CD4-positive, alpha-beta T cell treated with Interferon gamma for 1 hour (primary cell): ENCODE data around the gene ST3GAL4.

ENCODE experiments used
- DNase-seq: peaks from one replicate; pipeline ENCODE4 v3.0.0-alpha.2; 2020

The ST3GAL4 gene

DNA sequence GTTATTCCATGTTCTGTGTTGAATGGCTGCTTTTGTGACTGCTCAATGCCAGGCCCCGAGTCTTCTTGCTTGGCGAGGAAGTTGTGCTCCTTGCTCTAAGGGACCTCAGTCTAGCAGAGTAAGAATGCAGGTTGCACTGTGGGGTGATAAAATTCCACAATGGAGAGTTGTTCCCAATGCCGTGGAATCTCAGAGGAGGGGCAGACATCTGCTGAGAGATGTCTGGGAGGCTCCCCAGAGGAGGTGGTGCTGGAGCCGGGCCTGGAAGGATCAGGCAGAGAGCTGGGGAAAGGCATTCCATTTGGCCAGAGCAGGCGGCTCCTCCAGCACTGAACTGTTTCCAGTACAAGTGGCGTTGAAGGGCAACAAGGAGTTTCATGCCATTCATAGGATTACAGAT lies 55.2 kb downstream of the ST3GAL4 start:
- DNase-seq = no peak

DNA sequence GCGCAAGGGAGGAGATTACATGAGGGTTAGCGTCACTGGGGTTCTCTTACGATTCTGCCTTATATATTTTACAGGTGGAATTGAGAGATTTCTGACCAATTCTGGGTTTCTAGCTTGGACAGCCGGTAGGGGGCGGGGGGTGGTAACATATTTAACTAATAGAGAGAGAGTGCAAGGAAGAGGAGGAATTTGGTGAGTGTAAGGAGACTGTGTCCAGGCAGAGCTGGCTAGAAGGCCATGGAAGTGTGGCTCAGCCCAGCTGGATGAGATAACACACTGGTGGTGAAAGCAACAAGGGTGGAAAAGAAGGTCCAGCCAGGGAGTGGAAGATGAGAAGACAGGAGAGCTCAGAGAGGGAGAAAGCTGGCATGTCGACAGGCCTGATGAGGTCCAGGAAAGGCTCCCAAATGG lies 56.5 kb downstream of the ST3GAL4 start:
- DNase-seq = no peak

DNA sequence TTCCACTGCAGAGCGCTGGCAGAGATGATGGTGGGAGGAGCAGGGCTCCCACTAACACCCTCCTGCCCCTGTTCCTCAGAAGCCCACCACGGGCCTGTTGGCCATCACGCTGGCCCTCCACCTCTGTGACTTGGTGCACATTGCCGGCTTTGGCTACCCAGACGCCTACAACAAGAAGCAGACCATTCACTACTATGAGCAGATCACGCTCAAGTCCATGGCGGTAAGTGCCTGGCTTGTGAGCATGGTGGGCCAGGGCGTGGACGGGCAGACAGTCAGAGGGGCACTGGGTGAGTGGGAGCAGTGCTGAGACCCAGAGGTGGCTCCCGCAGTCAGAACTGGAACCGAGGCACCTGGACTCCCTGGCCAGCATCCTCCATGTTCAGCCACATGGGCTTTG lies 57.9 kb downstream of the ST3GAL4 start:
- no peak for DNase-seq

DNA sequence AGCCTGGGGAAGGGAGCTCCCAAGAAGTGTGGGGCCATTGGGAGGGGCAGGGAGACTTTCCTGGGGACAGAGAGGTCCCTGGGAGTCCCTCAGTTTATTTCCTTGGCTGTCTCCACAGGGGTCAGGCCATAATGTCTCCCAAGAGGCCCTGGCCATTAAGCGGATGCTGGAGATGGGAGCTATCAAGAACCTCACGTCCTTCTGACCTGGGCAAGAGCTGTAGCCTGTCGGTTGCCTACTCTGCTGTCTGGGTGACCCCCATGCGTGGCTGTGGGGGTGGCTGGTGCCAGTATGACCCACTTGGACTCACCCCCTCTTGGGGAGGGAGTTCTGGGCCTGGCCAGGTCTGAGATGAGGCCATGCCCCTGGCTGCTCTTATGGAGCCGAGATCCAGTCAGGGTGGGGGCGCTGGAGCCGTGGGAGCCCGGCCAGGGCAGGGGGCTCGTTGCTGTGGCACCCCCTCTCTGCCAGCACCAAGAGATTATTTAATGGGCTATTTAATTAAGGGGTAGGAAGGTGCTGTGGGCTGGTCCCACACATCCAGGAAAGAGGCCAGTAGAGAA lies 58.4 kb downstream of the ST3GAL4 start:
- DNase-seq = no peak

DNA sequence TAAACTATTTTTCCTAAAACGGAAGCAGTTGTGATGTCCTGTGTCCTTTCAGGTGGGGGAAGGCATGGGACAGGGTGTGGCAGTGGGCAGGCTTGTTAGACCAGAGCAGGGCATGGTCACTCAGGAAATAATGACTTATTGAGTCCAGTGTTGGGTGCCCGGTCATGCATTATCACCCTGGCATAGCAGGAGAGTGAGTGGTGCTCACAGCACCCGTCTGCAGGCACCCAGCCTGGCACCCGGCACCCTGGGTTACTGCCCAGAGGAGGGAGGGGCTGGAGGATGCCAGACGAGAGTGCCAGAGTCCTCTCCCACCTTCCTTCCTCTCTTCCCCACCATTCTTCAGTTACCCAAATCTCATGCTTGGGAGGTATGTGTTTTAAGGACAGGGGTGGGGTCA lies 59.1 kb downstream of the ST3GAL4 start:
- no peak for DNase-seq

DNA sequence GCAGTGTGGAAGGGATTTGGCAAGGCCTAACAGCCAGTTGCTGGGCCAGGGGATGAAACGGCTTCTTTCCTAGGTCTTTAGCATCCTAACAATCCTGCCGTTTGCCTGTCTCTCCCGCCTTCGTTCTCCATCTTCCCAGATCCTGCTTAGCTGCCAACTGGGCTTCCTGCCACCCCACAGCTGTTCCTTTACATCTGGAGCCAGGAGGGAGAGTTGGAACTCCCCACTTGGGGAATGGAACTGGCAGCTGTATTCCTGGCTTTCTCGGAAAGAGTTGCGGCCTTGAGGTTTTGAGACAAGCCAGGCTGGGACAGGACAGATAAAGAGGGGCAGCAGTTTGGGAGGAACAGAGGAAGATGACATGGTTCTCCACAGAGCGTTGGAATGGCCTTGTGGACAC lies 59.6 kb downstream of the ST3GAL4 start:
- no peak for DNase-seq

DNA sequence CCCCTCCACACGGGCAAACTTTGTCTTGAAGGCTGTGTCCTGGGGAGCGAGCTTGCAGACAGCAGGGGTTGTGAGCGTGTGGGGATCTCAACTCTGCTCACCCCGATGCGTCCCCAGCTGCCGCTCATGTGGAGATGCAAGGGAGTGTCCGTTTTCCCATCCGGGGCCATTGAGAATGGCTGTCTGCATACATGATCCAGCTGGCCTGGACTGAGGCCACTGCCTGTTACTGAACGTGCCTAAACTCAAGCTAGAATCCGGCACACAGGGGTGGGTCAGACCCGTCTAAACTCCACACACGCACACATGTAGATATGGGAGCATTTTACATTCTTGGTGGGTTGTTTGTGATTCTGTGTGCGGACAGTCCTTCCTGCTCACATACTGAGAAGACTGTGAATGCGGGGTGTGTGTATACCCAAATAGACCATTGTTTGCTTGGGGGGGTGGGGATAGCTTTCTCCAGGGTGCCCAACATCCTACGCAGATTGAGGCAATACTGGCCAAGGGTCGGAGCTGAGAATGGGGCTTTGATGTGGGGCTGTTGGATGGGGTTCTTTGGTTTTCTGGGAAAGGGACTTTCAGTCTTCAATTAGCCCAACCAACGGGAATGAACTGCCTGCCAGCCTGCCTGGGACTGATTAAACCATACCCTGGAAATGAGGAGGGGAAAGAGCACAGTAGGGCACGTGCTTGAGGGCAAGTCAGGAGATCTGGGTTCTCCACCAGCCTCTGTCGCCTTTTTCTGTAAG lies 60.4 kb downstream of the ST3GAL4 start:
- DNase-seq = no peak

DNA sequence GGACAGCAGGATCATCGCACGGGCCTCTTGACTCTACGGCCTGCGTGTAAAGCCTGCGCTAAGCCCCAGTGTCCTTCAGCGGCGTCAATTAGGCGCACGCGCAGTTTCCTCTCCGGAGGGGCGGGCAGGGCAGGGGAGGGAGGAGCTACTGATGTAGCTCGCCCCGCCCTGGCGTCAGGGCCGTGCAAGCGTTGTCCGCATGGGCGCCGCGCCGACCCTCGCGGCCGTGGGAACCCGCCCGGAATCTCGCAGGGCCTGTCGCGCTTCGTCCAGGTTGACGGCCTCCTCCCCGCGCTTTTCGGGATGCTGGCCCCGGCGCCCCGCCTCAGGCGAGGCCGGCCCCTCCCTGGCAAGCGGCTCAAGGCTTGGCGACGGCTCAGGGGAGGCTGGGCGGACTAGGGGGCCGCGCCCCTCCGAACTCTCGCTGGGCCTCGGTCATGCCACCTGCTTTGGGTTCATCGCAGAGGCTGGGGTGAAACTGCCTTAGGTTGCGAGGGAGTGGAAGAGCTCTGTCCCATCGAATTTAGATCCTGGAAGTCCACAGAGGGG lies 61.1 kb downstream of the ST3GAL4 start:
- DNase-seq = peak; percentile 79

DNA sequence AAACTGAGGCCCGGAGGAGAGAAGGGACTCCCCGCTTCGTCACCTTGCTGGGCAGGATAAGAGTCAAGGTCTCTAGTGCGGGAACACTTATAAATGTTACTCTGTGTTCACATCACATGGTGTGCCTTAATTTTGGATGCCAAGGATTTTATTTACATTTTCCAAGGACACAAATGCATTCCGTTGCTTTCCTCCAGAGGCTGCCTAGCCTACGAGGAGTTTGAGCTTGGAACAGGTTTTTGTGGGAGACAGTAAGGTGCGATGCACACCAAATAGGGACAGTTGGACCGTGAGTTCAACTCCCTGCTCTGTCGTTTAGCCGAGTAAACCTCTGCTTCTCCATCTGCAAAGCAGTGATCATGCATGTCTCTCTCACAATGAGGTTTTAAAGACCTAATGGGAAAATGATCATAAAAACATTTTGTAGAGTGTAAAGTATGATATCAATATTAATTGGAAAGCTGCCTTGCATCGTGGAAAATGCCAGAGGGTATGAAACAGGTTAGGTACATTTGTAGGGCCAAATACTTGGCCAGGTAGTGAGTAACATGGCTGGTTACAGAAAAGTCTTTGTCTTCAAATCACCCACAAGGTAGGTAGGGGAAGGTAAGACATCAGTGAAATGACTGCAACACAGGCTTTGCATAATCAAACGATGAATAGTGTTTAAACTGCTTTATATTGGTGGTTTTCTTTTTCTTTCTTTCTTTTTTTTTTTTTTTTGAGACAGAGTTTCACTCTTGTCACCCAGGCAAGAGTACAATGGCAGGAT lies 61.8 kb downstream of the ST3GAL4 start:
- DNase-seq = no peak

DNA sequence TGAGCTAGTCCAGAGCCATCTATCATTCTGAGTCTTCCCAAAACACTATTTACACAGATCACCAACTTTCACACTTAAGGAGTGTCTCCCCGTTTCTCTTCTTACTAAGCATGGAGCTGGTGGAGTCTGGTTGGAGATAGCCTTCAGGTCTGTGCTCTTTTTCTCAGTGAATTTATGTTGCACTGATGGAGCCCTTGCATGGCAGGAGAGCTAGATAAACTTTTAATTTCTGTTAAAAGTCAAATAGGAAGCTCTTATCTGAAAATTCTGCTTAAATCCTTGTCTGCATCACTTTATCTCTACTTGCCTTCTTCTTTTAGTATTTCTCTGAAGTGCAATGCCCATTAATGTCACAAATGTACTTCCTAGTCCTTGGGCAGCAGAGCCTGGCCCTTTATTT lies 63.4 kb downstream of the ST3GAL4 start:
- no peak for DNase-seq

DNA sequence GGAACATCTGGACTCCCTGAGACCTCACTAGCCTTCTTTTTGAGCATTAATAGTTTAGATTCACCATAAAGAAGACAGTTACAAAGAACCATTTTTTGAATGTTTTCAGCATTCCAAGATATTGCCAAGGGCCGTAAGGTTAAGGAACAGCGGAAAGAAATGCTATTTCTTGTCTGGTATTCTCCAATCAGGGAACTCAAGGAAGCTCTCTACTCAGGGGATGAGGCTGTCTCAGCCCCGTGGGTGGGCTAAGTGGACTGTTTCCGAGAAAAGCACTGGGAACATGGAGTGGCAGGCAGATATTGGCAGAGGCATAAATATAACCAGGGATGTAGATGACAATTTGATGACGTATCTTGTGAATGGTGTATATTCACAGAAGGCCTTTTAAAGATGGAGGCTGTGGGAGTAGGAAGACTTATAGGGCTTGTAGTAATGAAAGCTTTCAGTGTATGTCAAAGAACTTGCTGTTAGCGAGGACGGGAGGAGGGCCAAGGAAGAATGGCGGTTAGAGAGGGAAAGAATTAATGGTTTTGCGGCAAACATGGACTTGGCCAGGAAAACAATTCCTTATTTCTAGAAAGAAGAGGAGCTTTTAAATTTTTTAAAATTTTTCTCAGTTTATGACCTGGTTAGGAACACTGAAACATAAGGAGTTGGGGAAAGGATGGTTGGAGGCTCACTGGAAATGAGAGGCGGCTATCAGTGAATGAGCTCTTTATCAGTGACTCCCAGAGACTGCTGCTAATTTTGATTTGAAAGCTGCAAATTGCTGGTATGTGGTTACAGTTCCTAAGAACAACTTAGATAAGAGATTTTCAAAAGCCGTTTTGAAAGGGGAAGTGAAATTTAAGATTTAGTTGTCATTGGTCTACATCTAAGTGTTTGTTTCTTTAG lies 64.6 kb downstream of the ST3GAL4 start:
- no peak for DNase-seq

DNA sequence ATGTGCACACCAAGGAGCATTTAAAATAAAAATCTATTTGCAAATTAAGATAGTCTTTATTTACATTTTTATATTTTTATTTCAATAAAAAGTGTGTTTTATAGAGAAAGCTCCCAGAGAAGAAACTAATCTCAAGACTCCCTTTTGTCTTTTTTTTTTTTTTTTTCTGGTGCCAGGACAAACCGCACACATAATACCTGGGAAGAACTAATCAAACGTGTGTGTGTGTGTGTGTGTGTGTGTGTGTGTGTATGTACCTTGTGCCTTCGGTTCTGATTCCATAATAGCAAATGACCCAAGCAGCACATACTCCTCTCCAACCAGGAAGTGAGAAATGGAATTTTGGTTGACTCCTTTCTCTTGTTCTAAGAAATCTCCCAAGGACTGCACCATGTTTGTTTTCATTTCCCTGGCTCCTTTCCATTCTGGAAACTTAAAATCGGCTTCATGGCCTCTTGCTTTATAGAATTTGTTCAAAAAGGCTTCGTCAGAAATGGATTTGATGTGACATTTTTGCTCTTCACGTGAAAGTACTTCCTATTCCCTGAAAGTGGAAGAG lies 65.3 kb downstream of the ST3GAL4 start:
- DNase-seq = no peak

DNA sequence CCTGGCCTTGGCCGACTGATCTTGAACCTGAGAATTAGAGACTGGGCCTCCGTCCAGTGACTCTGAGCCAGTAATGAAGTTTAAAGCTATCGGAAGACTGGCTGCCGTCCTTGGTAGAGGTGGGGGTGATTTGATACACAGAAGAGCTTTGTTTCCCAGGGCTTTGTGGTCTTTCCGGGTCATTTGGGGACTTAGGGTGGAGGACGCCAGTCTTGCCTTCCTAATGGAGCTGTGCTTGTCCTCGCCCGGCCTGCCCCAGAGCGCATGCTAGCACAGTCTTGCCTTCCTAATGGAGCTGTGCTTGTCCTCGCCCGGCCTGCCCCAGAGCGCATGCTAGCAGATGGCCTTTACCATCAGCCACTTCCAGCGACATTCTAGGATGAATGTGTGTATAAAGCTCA lies 65.8 kb downstream of the ST3GAL4 start:
- DNase-seq = no peak

DNA sequence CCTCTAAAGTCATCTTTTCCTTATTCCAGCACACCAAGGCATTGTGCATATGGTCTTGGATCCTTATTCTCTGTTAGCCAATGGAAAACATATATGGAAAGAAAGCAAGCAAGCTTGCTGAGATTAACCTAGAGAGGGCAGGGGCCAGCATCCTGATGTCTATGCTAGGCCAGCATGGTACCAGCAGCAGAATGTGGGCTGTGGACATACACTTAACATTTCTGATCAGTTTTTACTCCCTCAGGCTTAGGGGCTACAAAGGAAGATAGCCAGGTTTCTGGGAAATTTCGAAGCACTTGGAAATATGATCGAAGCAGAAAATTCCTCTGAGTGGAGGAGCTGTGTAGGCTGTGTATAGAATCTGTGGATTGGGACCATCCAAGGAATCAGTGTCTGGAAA lies 67.0 kb downstream of the ST3GAL4 start:
- no peak for DNase-seq

DNA sequence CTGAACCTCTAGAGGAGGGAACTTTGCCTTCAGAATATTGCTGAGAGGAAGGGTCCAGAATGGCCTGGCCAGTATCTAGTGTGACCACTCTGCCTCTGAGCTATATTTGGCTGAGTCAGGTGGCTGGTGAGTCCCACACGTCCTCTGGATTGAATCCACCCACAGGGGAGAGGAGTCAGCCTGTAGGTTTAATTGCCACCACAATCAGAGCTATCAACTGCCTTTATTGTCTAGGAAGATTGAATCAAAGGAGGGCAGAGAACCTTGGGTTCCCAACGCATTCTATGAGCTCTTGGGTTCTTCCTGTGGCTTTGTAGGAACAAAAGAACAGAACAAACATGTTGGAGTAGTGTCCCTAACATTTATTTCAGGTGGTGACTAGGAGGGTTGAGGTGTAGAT lies 67.7 kb downstream of the ST3GAL4 start:
- DNase-seq = no peak

DNA sequence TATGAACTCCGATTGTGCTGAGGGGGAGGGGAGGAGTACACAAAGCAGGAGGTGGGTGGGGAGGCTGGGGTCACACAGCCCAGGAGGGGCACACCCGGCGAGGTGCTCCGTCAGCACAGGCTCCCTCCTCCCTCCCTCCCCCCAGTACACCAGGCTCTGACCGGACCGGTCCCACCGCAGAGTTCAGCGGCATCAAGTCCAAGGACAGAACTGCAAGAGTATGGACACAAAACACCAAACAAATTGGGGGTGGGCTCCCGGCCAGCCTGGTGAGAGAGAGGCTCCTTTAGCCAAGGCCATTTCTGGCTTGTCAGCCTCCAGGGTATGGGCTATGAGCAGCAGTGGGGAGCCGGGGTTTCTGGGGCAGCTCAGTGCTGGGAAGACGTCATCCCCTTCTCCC lies 68.3 kb downstream of the ST3GAL4 start:
- DNase-seq = no peak

DNA sequence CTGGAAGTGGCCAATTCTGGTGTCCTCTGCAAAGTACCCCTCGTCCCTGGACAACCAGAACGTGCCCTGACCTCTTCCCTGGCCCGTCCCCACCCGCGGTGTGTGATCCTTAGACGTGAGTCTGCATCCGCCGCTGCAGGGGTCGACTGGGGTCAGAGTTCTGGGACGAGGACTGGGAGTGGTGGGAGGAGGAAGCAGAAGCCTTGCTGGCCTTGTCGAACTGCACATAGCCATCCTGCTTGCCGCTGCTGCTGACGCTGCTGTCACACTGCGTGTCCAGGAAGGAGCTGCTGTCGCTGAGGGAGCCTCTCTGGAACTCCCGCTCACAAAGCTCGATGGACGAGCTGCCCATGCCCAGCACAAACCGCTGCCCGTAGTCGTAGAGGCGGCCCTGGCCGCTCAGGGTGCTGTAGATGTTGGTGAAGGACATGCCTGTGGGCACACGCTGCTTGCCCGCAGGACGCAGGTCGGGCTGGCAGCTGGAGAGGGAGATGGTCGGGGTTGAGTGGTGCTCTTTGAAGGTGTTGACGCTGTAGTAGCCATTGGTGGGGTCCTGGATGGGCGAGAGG lies 69.1 kb downstream of the ST3GAL4 start:
- DNase-seq = no peak

DNA sequence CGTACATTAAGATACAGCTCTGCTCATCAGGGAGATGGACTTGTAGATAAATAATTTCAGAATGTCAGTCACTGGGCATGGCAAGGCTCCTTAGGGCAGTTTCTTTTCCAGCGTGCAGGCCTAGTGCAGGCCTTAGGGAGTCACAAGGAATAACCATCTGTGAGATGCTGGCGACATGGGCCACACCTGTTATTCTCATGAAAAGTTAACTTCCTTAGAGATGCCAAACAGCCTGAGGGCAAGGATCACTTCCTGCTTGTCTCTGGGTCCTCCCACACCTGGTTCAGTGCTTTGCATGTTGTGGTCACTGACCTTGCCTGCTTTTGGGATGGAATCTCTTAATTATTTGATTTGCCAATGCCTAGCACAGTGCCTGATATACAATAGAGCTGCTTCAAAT lies 70.6 kb downstream of the ST3GAL4 start:
- DNase-seq = no peak

DNA sequence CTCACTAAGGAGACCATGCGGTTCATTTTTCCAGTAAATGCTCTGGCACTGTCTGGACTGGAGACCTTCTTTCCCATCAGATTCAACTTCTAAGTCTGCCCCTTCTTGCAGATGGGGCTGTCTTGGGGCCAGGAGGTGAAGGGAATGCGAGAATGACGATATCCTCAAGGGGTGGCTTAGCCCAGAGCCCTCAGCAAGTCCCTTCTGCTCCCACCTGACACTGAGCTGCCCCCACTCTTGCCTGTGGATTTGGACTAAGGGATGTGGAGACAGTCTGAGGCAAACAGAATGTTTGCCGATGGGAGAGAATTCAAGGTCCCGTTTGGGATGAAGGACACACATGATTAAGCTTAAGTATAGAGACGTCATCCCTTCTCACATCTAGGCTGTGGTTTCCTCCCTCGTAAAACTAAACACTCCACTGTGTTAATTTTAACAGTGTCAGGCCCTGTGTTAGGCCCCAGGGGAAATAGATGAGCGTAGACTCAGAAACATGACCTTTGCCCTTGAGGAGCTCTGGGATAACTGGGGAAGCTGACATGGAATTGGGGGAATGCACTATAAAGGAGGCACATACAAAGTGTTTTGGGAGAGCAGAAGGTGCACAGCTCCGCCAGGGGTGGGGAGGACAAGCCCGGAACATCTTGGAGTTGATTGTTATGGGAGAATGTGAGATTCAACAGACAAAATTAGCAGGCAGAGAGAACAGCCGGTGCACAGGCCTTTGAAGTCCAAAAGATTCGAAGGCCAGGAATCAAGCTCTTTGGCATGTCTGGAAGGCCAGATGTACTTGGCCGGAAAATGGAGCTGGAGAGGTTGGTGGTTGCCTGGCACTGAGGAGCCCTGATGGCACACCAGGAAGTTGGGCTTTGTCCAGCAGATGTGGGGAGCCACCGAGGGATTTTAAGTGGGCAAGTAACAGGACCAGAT lies 71.6 kb downstream of the ST3GAL4 start:
- no peak for DNase-seq

DNA sequence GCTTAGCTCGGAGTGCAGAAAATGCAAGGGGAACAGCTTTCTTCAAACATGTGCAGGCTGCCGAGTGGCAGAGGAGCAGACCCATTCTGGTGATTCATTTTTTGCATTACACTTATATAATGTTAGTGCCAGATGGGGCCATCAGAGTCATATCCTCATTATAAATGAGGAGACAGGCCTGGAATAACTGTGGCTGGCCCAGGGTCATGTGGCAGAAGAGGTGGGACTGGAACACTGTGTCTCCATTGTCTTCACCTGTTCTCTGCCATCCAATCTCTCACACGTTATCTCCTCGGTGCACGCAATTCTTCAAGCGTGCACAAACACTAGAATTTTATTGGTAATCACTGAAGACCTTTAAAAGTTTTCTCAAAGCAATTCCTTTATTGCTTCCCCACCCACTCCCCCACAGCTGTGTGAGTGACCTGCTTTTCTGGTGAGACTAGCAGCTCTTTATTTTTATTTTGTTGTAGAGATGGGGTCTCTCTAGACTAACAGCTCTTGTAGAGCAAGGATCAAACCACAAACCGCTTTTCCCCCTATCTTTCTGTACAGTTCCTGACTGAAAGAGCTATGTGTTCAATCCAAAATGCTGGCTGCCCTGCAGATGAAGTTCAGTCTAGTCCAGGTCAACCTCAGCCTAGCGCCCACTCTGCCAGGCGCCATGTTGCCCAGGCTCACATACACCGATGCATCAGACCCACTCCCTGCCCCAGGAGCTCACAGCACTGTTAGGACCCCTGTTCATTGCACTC lies 75.3 kb downstream of the ST3GAL4 start:
- no peak for DNase-seq
